Medulla oblongata (tissue), 1 donor: ENCODE data around the gene KDF1.
A peak's percentile ranks its signal among the peaks of the same experiment; 100 is the strongest.

ENCODE experiments used
- DNase-seq: peaks from one replicate; pipeline ENCODE4 v3.0.0-alpha.2; 2015; ENCODE audit errors: extremely low spot score

KDF1 gene

DNA sequence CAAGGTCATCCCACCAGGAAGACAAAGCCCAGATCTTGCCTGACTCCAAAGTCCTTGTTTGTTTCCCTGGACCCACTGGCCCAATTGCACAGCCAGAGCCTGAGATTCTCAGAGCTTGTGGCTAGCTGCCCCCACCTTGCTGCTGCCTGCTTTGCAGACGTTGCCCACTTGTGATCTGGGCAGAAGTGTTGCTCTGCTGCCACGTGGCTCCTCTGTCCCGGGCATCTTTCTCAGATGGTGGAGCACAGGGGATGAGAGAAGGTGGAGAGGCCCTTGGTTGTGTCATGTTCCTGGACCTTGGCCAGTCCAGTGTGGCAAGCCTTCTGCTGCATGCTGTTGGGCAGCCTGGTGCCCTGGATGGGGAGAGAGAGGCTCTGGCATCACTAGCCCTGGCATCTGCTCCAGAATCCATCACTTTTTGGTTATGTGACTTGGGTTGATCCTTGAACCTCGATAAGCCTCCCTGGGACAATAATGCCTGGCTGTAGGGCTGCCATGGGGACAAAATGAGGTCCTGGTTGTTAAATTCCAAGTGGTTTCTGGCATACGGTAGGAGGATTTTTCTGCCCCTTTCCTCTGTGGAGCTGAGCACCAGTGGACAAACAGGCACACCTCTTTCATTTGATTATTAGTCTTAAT lies 44.9 kb downstream of the KDF1 start:
- DNase-seq = no peak

GRCh38 chr1:26913754-26914619 lies 46.3 kb downstream of the KDF1 start, which contains the start of gene NR0B2:
Gene NR0B2 (minus strand): TSS chr1:26913975. CDS start chr1:26913940, 35 bp downstream.
- no peak for DNase-seq

GRCh38 chr1:26913389-26913753 lies 46.9 kb downstream of the KDF1 start:
- no peak for DNase-seq

DNA sequence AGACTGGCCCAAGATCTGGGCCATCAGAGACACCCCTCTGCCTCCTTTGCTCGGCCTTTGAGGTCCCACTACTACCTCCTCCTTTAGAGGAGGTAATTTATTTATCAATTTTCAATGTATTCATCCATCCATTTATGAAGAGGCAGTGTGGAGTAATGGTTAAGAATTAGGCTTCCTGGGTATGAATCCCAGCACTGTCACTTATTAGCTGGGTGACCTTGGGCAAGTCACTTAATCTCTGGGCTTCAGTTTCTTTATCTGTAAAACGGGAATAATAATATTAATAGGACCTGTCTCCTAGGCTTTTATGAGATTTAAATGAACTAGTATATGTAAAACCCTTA lies 48.1 kb downstream of the KDF1 start:
- no peak for DNase-seq

DNA sequence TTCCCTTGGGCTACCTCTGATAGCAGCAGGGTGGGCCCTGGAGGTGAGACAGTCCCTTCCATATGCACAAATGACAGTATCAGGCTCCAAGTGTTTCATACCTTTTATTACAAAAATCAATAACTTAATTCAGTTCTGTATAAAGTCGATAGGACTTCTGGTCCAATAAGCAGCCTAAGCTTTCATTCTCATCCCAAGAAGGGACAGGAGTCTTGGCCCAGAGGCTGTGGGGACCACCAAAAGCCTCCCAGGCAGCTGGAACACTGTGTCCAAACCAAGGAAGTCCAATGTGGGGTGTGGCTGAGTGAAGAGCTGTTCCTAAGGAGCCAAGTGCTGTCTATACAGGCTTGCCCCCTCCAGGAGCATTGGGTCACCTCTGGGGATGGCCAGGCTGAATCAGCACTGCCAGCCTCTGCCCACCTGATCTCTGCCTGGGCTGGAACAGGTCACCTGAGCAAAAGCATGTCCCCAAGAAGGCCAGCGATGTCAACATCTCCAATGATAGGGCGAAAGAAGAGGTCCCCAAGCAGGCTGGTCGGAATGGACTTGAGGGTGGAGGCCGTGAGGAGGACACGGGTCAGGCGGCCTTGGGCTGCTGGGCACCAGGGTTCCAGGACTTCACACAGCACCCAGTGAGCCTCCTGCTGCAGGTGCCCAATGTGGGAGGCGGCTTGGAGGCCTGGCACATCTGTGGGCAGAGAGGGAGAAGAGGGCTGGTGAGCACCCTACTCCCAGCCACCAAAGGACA lies 48.7 kb downstream of the KDF1 start:
- DNase-seq = no peak

- no peak for DNase-seq
Measured at GRCh38 chr1:26910343-26911160, 49.7 kb downstream of the KDF1 start.

DNA sequence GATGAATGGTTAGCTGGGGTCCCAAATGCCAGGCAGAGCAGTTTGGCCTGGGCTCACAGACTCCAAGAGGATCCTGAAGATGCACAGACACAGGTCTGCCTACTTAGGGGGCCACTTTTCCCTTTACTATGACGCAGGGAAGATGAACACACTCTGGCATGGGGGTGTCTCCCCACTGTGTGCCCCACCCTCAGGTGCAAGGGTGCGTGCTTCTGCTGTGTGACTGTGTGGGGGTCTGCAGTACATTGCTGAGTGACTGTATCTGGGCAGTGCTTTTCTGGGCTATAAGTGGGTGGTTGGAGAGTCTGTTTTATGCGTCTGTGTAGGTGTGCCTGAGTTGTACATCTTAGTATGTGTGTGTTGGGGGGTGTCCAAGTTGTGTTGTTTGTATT lies 50.3 kb downstream of the KDF1 start:
- DNase-seq = no peak

DNA sequence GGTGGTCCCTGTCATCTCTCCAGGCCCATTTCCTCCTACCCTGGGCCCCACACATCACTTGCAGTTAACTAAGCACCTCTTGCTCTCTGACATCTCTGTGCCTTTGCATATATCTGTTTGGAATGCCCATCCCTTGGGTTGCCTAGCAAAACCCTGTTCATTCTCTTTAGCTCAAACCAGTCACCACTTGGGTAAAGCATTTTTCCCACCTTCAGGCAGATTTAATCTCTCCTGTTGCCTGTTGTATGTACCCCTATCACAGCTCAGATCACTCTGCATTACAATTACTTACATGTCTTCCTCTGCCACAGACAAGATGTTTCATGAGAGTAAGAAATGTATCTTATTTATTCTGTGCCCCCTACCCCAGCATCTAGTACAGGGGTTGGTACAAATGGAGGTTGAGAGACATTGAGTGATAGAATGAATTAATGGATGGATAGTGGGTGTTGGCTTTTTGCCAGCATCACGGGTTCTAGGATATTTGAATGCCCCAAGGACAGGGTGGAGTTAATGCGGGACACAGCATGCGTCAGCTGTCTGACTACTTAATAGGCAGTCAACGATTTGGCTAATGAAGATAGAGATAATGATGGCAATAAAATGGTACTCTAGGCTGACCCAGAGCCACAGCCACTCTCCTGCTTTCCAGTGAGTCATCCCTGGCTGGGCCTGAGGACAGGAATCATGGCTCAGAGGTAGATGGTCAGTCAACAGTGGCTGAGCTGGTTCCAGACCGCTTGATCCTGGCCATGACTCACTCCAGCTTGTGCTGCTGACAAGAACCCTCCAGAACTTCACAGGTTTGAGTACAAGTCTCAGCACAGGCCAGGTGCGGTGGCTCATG lies 53.0 kb downstream of the KDF1 start:
- DNase-seq = no peak

DNA sequence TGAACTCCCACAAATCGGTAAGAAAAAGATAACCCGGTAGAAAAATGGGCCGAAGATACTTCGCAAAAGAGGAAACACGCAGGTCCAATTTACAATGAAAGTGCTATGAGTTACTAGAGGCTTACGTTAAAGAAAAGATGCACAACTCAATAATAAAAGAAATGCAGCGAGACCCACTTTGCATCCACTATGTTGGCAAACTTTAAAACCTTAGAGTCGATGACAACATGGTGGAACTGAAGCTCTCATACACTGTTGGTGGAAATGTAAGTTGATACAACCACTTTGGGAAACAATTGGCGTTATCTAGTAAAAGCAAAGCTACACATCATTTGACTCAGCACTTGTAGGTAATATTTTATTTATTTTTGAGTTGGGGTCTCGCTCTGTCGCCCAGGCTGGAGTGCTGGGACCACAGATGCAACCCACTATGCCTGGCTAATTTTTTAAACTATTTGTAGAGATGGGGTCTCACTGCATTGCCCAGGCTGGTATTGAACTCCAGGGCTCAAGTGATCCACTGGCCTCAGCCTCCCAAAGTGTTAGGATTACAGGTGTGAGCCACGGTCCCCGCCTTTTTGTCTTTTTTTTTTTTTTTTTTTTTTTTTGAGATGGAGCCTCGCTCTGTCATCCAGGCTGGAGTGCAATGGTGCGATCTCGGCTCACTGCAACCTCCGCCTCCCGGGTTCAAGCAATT lies 59.3 kb downstream of the KDF1 start:
- DNase-seq = no peak

DNA sequence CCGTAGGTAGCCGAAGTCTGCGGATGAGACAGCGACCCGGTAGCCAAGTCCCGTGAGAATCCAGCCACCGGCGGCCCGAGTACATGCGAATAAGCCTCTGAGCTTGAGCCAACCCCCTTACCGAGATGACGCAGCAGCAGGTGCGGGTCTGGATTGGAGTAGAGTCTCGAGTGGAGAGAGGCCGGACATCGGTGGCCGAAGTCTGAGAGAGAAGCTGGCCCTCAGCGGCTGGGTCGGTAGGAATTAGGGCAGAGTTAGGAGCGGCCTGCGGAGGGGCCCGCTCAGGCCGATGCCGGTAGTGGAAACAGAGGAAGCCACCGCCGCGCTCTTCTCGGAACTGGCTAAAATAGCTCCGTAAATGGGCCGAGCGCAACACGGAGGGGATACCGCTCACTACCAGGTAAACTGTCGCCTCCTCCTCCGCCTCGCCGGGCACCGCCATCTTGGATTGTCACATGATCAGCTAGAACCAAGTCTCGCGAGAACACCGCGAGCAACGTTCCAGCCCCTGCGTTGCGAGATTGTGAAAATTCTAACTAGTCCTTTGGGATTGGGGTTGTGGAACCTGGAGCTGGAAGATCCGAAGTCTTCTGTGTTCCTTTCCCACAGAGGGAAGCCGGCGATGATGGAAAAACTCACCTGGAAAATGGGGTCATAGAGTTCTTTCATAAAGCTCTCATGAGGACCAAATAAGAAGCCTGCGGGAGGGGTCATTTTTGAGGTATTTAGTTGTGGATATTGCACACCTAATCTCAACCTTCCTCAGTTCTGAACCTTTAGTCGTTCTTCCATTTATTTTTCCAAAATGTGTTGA lies 60.1 kb downstream of the KDF1 start, which contains the start of gene GPATCH3:
Gene GPATCH3, minus strand, starts transcription at position 467 of the 814 bp plus-strand sequence. Its CDS starts 25 bp downstream, at position 442.
- peak; percentile 92 for DNase-seq
